Fibroblast of lung (primary cell): ENCODE results near the gene RABGAP1L. TPM values are rescaled to one million over a fixed set of nuclear protein-coding genes. Genes with fewer than 3 reads are reported as not detected.
"Not testable (repeated sequence)": the region's sequence is repeated elsewhere in the genome, so short reads cannot be mapped to it uniquely, and the experiment has no call there.

Experiments
- DNase-seq, 2 donors: peaks; one replicate each; pipeline versions ENCODE4 v3.0.0 to v3.0.0-alpha.2; 2010; ENCODE audit warnings: low read depth in 2 of 2
- H2AFZ ChIP-seq: 2 replicates; pipeline ENCODE4 v1.5.1; 2012; ENCODE audit warnings: low read length, control low read depth, inconsistent platforms
- H3K27ac ChIP-seq: 2 replicates; pipeline ENCODE4 v1.5.1; 2011; ENCODE audit warnings: low read length, control low read depth; ENCODE audit not compliant: insufficient read depth
- H3K27me3 ChIP-seq: 2 replicates; pipeline ENCODE4 v1.5.1; 2011; ENCODE audit warnings: mild to moderate bottlenecking, low read length; ENCODE audit not compliant: control insufficient read depth, insufficient read depth
- H3K36me3 ChIP-seq: 2 replicates; pipeline ENCODE4 v1.5.1; 2011; ENCODE audit warnings: low read length; ENCODE audit not compliant: control insufficient read depth, insufficient read depth
- H3K4me1 ChIP-seq: 2 replicates; pipeline ENCODE4 v1.5.1; 2011; ENCODE audit warnings: low read length; ENCODE audit not compliant: control insufficient read depth, insufficient read depth; ENCODE audit errors: extremely low read depth
- H3K4me2 ChIP-seq: 2 replicates; pipeline ENCODE4 v1.5.1; 2011; ENCODE audit warnings: low read length, control low read depth; ENCODE audit not compliant: insufficient read depth; ENCODE audit errors: extremely low read depth
- H3K4me3 ChIP-seq, 4 experiments: fragments of 200-600 bp in 1 of 4; sonication (generic) in 1 of 4; replicated peaks in 1 of 4; 2 replicates each; pipeline ENCODE4 v1.5.1; 2011 to 2016; ENCODE audit warnings: low read length in 4 of 4, low read depth in 3 of 4, mild to moderate bottlenecking in 3 of 4, control low read depth in 2 of 4, inconsistent platforms in 1 of 4, mixed read lengths in 1 of 4; ENCODE audit not compliant: insufficient read depth in 1 of 4; ENCODE audit errors: control extremely low read depth in 1 of 4
- H3K79me2 ChIP-seq: 2 replicates; pipeline ENCODE4 v1.5.1; 2012; ENCODE audit warnings: mild to moderate bottlenecking, low read length, inconsistent platforms; ENCODE audit not compliant: control insufficient read depth, insufficient read depth
- H3K9ac ChIP-seq: 2 replicates; pipeline ENCODE4 v1.5.1; 2011; ENCODE audit warnings: mild to moderate bottlenecking, low read length, control low read depth; ENCODE audit not compliant: insufficient read depth
- H3K9me3 ChIP-seq: 2 replicates; pipeline ENCODE4 v1.5.1; 2012; ENCODE audit warnings: low read depth, low read length; ENCODE audit not compliant: control insufficient read depth, insufficient read depth
- H4K20me1 ChIP-seq: 2 replicates; pipeline ENCODE4 v1.5.1; 2011; ENCODE audit warnings: low read length; ENCODE audit not compliant: control insufficient read depth, insufficient read depth; ENCODE audit errors: extremely low read depth
- EZH2 ChIP-seq: IDR thresholded peaks from 2 replicates; pipeline ENCODE4 v1.5.1; 2012; ENCODE audit warnings: low read length, control low read depth, mild to moderate bottlenecking; ENCODE audit errors: missing control alignments
- polyA plus RNA-seq, 2 donors: library from polyadenylated mRNA; depleted of rRNA in 1 of 2; stranded (reverse) in 1 of 2; unstranded in 1 of 2; fragments of >200 nt; gene quantifications; 2 replicates each; pipeline ENCODE4 v1.2.1, GENCODE V29; 2011 to 2012; ENCODE audit warnings: missing spikeins in 1 of 2
- total RNA-seq: library from RNA; depleted of rRNA; stranded (reverse); fragments of >200 nt; gene quantifications from 2 replicates; pipeline ENCODE4 v1.2.1, GENCODE V29; 2014
- TF ChIP-seq, protein P1 (sequence below), 2 donors: IDR thresholded peaks in 1 of 2; conservative IDR thresholded peaks in 1 of 2; 1 replicate in 1 of 2; 2 replicates in 1 of 2; pipeline ENCODE4 v1.5.1; 2011 to 2012; ENCODE audit warnings: low read length in 2 of 2, control low read depth in 1 of 2, inconsistent platforms in 1 of 2, low read depth in 1 of 2, mild to moderate bottlenecking in 1 of 2

The RABGAP1L gene
- total and polyA plus RNA-seq, 2 donors (not counting 1 experiment from before 2014, with no cell fraction given) = 33.8 to 36.5 TPM

- Histone ChIP-seq H3K4me3 (no peak overlapping the region), H3K9ac (no peak overlapping the region), H3K4me1 (no peaks in the 10 kb centered on the region), H3K4me2 (no peak overlapping the region), H3K79me2 (no peaks in the 10 kb centered on the region), H3K27me3 (no peaks in the 10 kb centered on the region), H2AFZ (no peak overlapping the region), H3K9me3 (no peaks in the 10 kb centered on the region), H3K36me3 (no peaks in the 10 kb centered on the region), H3K27ac (no peak overlapping the region), H4K20me1 (no peaks in the 10 kb centered on the region)
- TF ChIP-seq, protein P1, sequence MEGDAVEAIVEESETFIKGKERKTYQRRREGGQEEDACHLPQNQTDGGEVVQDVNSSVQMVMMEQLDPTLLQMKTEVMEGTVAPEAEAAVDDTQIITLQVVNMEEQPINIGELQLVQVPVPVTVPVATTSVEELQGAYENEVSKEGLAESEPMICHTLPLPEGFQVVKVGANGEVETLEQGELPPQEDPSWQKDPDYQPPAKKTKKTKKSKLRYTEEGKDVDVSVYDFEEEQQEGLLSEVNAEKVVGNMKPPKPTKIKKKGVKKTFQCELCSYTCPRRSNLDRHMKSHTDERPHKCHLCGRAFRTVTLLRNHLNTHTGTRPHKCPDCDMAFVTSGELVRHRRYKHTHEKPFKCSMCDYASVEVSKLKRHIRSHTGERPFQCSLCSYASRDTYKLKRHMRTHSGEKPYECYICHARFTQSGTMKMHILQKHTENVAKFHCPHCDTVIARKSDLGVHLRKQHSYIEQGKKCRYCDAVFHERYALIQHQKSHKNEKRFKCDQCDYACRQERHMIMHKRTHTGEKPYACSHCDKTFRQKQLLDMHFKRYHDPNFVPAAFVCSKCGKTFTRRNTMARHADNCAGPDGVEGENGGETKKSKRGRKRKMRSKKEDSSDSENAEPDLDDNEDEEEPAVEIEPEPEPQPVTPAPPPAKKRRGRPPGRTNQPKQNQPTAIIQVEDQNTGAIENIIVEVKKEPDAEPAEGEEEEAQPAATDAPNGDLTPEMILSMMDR (conservative IDR thresholded peaks at IDR 0.05 in 1 of 2, IDR thresholded peaks at IDR 0.05 in 1 of 2; ENCODE audit: low read depth in 1 of 2, low read length in 2 of 2) = no peak
- TF ChIP-seq EZH2 = no peak
- DNase-seq = no peak
Observed at GRCh38 chr1:174890024-174890423, 730.7 kb downstream of the RABGAP1L start.

DNA sequence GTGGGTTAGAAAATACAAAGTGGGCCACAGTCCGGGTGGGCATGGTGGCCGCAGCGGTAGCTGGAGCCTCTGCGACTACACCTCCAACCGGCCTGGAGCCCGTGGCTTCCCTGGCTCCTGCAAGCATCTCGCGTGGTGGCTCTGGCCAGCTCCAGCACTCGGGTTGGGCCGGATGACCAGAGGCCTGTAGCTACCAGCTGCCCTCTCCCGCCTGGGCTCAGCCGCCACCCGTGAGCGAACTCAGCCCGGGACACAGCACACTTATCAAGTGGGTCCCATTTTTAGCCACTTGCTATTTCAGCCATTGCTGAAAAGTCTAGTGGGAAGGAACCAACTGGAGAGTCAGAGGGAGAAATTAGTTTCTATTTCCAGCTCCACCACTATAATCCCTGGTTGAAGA lies 732.7 kb downstream of the RABGAP1L start:
- Histone ChIP-seq H3K9me3 (no peaks in the 10 kb centered on the region), H3K36me3 (no peaks in the 10 kb centered on the region), H3K27ac (no peak overlapping the region), H4K20me1 (no peaks in the 10 kb centered on the region), H3K27me3 (no peaks in the 10 kb centered on the region), H3K4me3 (no peak overlapping the region), H3K4me1 (no peaks in the 10 kb centered on the region), H3K4me2 (no peak overlapping the region), H3K9ac (no peak overlapping the region), H2AFZ (no peak overlapping the region), H3K79me2 (no peaks in the 10 kb centered on the region)
- DNase-seq = no peak
- TF ChIP-seq EZH2 = no peak
- TF ChIP-seq, protein P1 (conservative IDR thresholded peaks at IDR 0.05 in 1 of 2, IDR thresholded peaks at IDR 0.05 in 1 of 2; ENCODE audit: low read depth in 1 of 2, low read length in 2 of 2) = no peak

- Histone ChIP-seq H3K4me3 (no peak overlapping the region), H3K4me2 (no peak overlapping the region), H3K27me3 (no peaks in the 10 kb centered on the region), H3K79me2 (no peaks in the 10 kb centered on the region), H3K36me3 (no peaks in the 10 kb centered on the region), H4K20me1 (no peaks in the 10 kb centered on the region), H3K9ac (no peak overlapping the region), H3K4me1 (no peaks in the 10 kb centered on the region), H3K9me3 (no peaks in the 10 kb centered on the region), H2AFZ (no peak overlapping the region), H3K27ac (no peak overlapping the region)
- DNase-seq = no peak
- TF ChIP-seq, protein P1 (conservative IDR thresholded peaks at IDR 0.05 in 1 of 2, IDR thresholded peaks at IDR 0.05 in 1 of 2; ENCODE audit: low read depth in 1 of 2, low read length in 2 of 2) = no peak
- TF ChIP-seq EZH2 = no peak
Observed at GRCh38 chr1:174894117-174894762, 734.9 kb downstream of the RABGAP1L start.

- H3K27me3 ChIP-seq, H3K79me2 ChIP-seq, H3K9ac ChIP-seq, H3K4me3 ChIP-seq, H2AFZ ChIP-seq, H3K4me2 ChIP-seq, H3K27ac ChIP-seq, H3K36me3 ChIP-seq, DNase-seq, H4K20me1 ChIP-seq, H3K4me1 ChIP-seq, H3K9me3 ChIP-seq: not testable (repeated sequence)
Observed at GRCh38 chr1:174895610-174896009, 736.3 kb downstream of the RABGAP1L start.
